Measurements from ENCODE around the gene VEZF1.
"Not testable (repeated sequence)": the region's sequence is repeated elsewhere in the genome, so short reads cannot be mapped to it uniquely, and the experiment has no call there.

Gene VEZF1

GRCh38 chr17:57974053-57974824, 13.8 kb downstream of the VEZF1 start:
- not testable (repeated sequence) for DNase-seq (ENCODE audit: low read depth)

- DNase-seq (ENCODE audit: low read depth) = no peak
Measured at GRCh38 chr17:57972151-57972550, 15.9 kb downstream of the VEZF1 start.

GRCh38 chr17:57971572-57971971, 16.5 kb downstream of the VEZF1 start:
- no peak for DNase-seq (ENCODE audit: low read depth)

GRCh38 chr17:57970710-57971109, 17.3 kb downstream of the VEZF1 start:
- DNase-seq (ENCODE audit: low read depth) = no peak

GRCh38 chr17:57968456-57968855, 19.6 kb downstream of the VEZF1 start:
- no peak for DNase-seq (ENCODE audit: low read depth)

GRCh38 chr17:57966875-57967274, 21.2 kb downstream of the VEZF1 start:
- no peak for DNase-seq (ENCODE audit: low read depth)

- no peak for DNase-seq (ENCODE audit: low read depth)
Measured at GRCh38 chr17:57966246-57966645, 21.8 kb downstream of the VEZF1 start.

- DNase-seq (ENCODE audit: low read depth) = no peak
Measured at GRCh38 chr17:57965521-57966160, 22.4 kb downstream of the VEZF1 start.

- no peak for DNase-seq (ENCODE audit: low read depth)
Measured at GRCh38 chr17:57963149-57963511, 24.9 kb downstream of the VEZF1 start.

- no peak for DNase-seq (ENCODE audit: low read depth)
Measured at GRCh38 chr17:57962279-57963148, 25.5 kb downstream of the VEZF1 start.

- no peak for DNase-seq (ENCODE audit: low read depth)
Measured at GRCh38 chr17:57959929-57960328, 28.1 kb downstream of the VEZF1 start.

GRCh38 chr17:57958391-57958790, 29.7 kb downstream of the VEZF1 start:
- DNase-seq (ENCODE audit: low read depth) = not testable (repeated sequence)

GRCh38 chr17:57957886-57958285, 30.2 kb downstream of the VEZF1 start:
- no peak for DNase-seq (ENCODE audit: low read depth)

- DNase-seq (ENCODE audit: low read depth) = no peak
Measured at GRCh38 chr17:57957120-57957850, 30.8 kb downstream of the VEZF1 start.

- DNase-seq (ENCODE audit: low read depth) = no peak
Measured at GRCh38 chr17:57956291-57957119, 31.5 kb downstream of the VEZF1 start.

- no peak for DNase-seq (ENCODE audit: low read depth)
Measured at GRCh38 chr17:57955183-57955931, 32.7 kb downstream of the VEZF1 start, which contains the start of gene CUEDC1. TSS of gene CUEDC1 (minus strand) at chr17:57955412. CDS start at chr17:57885564, 69,848 bp downstream.

- DNase-seq (ENCODE audit: low read depth) = no peak
Measured at GRCh38 chr17:57954397-57955182, 33.5 kb downstream of the VEZF1 start.

- no peak for DNase-seq (ENCODE audit: low read depth)
Measured at GRCh38 chr17:57953705-57954396, 34.2 kb downstream of the VEZF1 start.

- no peak for DNase-seq (ENCODE audit: low read depth)
Measured at GRCh38 chr17:57953219-57953618, 34.8 kb downstream of the VEZF1 start.

Data from GM04503 (cell line).